Heart left ventricle (tissue), 16 donors: Measurements from ENCODE around the gene CS. TPM values are rescaled to one million over a fixed set of nuclear protein-coding genes. Genes with fewer than 3 reads are reported as not detected.

Source experiments
- ATAC-seq, 4 donors: fragments of 200-7000 bp; cut with Tn5 transposase; one replicate each; pipeline ENCODE4 v1.9.1; 2020 to 2022; ENCODE audit warnings: moderate library complexity in 4 of 4, mild to moderate bottlenecking in 3 of 4, moderate number of reproducible peaks in 1 of 4
- DNase-seq, 5 donors: peaks; one replicate each; pipeline ENCODE4 v3.0.0-alpha.2; 2020
- H3K27ac ChIP-seq, 12 donors: fragments of 200-600 bp; sonication (generic) in 4 of 12; one replicate each; pipeline versions ENCODE4 v1.5.0 to v1.8.0; 2016 to 2022; ENCODE audit warnings: mild to moderate bottlenecking in 2 of 12
- H3K27me3 ChIP-seq, 9 donors: fragments of 200-600 bp; sonication (generic) in 2 of 9; one replicate each; pipeline versions ENCODE4 v1.5.1 to v1.8.0; 2016 to 2022; ENCODE audit warnings: mild to moderate bottlenecking in 3 of 9
- H3K36me3 ChIP-seq, 9 donors: fragments of 200-600 bp; sonication (generic) in 2 of 9; one replicate each; pipeline versions ENCODE4 v1.5.0 to v1.8.0; 2018 to 2022; ENCODE audit warnings: mild to moderate bottlenecking in 2 of 9
- H3K4me1 ChIP-seq, 12 donors: fragments of 200-600 bp; sonication (generic) in 4 of 12; one replicate each; pipeline versions ENCODE4 v1.5.0 to v1.8.0; 2016 to 2022; ENCODE audit warnings: mild to moderate bottlenecking in 3 of 12
- H3K4me3 ChIP-seq, 12 donors: fragments of 200-600 bp; sonication (generic) in 4 of 12; one replicate each; pipeline versions ENCODE4 v1.5.0 to v1.8.0; 2017 to 2022; ENCODE audit warnings: mild to moderate bottlenecking in 9 of 12, moderate library complexity in 4 of 12
- H3K9me3 ChIP-seq, 12 donors: fragments of 200-600 bp; sonication (generic) in 4 of 12; one replicate each; pipeline versions ENCODE4 v1.5.0 to v1.8.0; 2016 to 2022; ENCODE audit warnings: mild to moderate bottlenecking in 1 of 12
- CTCF ChIP-seq, 12 donors: fragments of 200-600 bp; sonication (generic) in 4 of 12; IDR thresholded peaks; one replicate each; pipeline versions ENCODE4 v1.5.0 to v1.8.0; 2018 to 2022; ENCODE audit warnings: antibody characterized with exemption in 12 of 12, mild to moderate bottlenecking in 5 of 12
- POLR2A ChIP-seq, 2 donors: fragments of 450-650 bp; IDR thresholded peaks; one replicate each; pipeline ENCODE4 v1.6.1; 2017; ENCODE audit warnings: antibody characterized with exemption in 2 of 2, mild to moderate bottlenecking in 2 of 2, moderate library complexity in 2 of 2
- WGBS, 4 donors: extraction: QIAGEN DNeasy Blood & Tissue Kit in 2 of 4; methylation state at CpG; one replicate each; pipeline versions ENCODE4 v1.1.5 to v1.1.7; 2013 to 2018; 5-methylcytosine and 5-hydroxymethylcytosine counted together
- intact Hi-C, 10 donors: fragments of 100-400 bp; cut with DNase I; formaldehyde crosslinking; loops; one replicate each; pipeline versions ENCODE4 v1.11.1 to v1.14.2; 2022
- polyA plus RNA-seq, 2 donors: library from polyadenylated mRNA; stranded (reverse); fragments of 200-250 nt; gene quantifications; one replicate each; pipeline ENCODE4 v1.2.3, GENCODE V29; 2013
- total RNA-seq, 9 donors: library from RNA; depleted of rRNA in 2 of 9; stranded (reverse); fragments of >200 nt in 2 of 9; fragmentation: NEBNext Ultra II Directional in 3 of 9; extraction: Animal tissue kit (Norgen Biotek cat#: 25700) in 3 of 9; gene quantifications; one replicate each; pipeline versions ENCODE4 v1.1.0 to v1.2.4, GENCODE V29; 2016 to 2023
- donor health status: ischemic (EF 13 %, LVEDD 7.1; RV severe dilation, severe dysfunction).
- donor health status: healthy with polysubstance abuse.
- donor health status: DM: no; HTN: yes; CAD: no.
- donor health status: DM: no; HTN: no; CAD: no.
- donor health status: ischemic (EF 25% LVEDD 6.9; RV normal size, moderate dysfunction).
- donor health status: ischemic (EF 25% LVEDD 5.7; RV mildly dilated, moderate dysfunction).
- donor health status: healthy.
- donor health status: DM: yes; HTN: yes; CAD: no.
- donor health status: ischemic (EF 35%, LVEDD 5.7; RV mildly dilated, moderate dysfunction).
- donor health status: nonischemic (EF 11% LVEDD 7.7; RV severe dilation, severe dysfunction).
- donor health status: DM: yes; HTN: yes; CAD: no.
- donor health status: PGD.
- donor health status: ischemic (EF 29% LVEDD 5.4; RV normal size, mild dysfunction).
- donor health status: nonischemic (EF 23%, LVEDD 6.1; RV moderate dilation, normal function).

Gene CS
- total and polyA plus RNA-seq, 11 donors: 165 to 866 (median 572) TPM

- intact Hi-C loops: no loop called here
- H3K27me3 ChIP-seq: no peaks in the 10 kb centered on the region
- peaks cover 0 to 12% (median 6%) of the 10 kb centered on the region in 12 donors for H3K4me1 ChIP-seq
- H3K36me3 ChIP-seq: peaks cover 4 to 100% (median 100%) of the 10 kb centered on the region in 9 donors
- no peak overlapping the region for H3K4me3 ChIP-seq
- DNase-seq: peak in 2 of 5 donors; percentile 15 to 48
- no peaks in the 10 kb centered on the region for H3K9me3 ChIP-seq
- H3K27ac ChIP-seq: no peak overlapping the region
- TF ChIP-seq CTCF (IDR thresholded peaks at IDR 0.05) (no peak), POLR2A (IDR thresholded peaks at IDR 0.05) (no peak)
- WGBS, 4 donors: 91 to 96% (median 92%) methylated on average over 4 to 8 of the region's 8 CpGs
- ATAC-seq: no peak
These were observed 51.4 kb downstream of the CS start for GRCh38 chr12:56248711-56249110.

- Histone ChIP-seq H3K4me1 (peaks cover 0 to 14% (median 6%) of the 10 kb centered on the region in 12 donors), H3K27me3 (no peaks in the 10 kb centered on the region), H3K9me3 (no peaks in the 10 kb centered on the region), H3K27ac (no peak overlapping the region), H3K4me3 (no peak overlapping the region), H3K36me3 (peaks cover 4 to 100% (median 100%) of the 10 kb centered on the region in 9 donors)
- intact Hi-C loops: no loop called here
- DNase-seq: peak in 1 of 5 donors; percentile 43
- TF ChIP-seq CTCF (IDR thresholded peaks at IDR 0.05) (no peak), POLR2A (IDR thresholded peaks at IDR 0.05) (no peak)
- WGBS, 4 donors: 89 to 95% (median 94%) methylated on average over 9 to 16 of the region's 16 CpGs
- ATAC-seq: no peak
These were observed 52.2 kb downstream of the CS start for GRCh38 chr12:56247923-56248322.

GRCh38 chr12:56244494-56244893 lies 55.6 kb downstream of the CS start:
- H3K4me3 ChIP-seq: no peak overlapping the region
- H3K27me3 ChIP-seq: no peaks in the 10 kb centered on the region
- TF ChIP-seq CTCF (IDR thresholded peaks at IDR 0.05): no peak
- TF ChIP-seq POLR2A (IDR thresholded peaks at IDR 0.05): no peak
- intact Hi-C loops: no loop called here
- H3K27ac ChIP-seq: peak overlapping the region in 1 of 12 donors; percentile 42
- H3K36me3 ChIP-seq: peaks cover 0 to 100% (median 98%) of the 10 kb centered on the region in 9 donors
- DNase-seq: peak in 1 of 5 donors; percentile 40
- H3K4me1 ChIP-seq: peaks cover 0 to 14% (median 6%) of the 10 kb centered on the region in 12 donors
- no peak for ATAC-seq
- H3K9me3 ChIP-seq: no peaks in the 10 kb centered on the region
- 85 to 90% (median 89%) methylated on average over 14 of the region's 14 CpGs for whole genome bisulfite sequencing, 4 donors

GRCh38 chr12:56243731-56244181 lies 56.4 kb downstream of the CS start:
- TF ChIP-seq POLR2A (IDR thresholded peaks at IDR 0.05): no peak
- peaks cover 0 to 99% (median 94%) of the 10 kb centered on the region in 9 donors for H3K36me3 ChIP-seq
- H3K4me1 ChIP-seq: peaks cover 0 to 14% (median 6%) of the 10 kb centered on the region in 12 donors
- no peaks in the 10 kb centered on the region for H3K9me3 ChIP-seq
- peak overlapping the region in 1 of 12 donors; percentile 42 for H3K27ac ChIP-seq
- DNase-seq (peak in 1 of 5 donors; percentile 37), ATAC-seq (peak; percentile 25 to 66 (median 60))
- H3K27me3 ChIP-seq: no peaks in the 10 kb centered on the region
- WGBS, 4 donors: 44 to 76% (median 64%) methylated on average over 2 to 3 of the region's 3 CpGs
- intact Hi-C loops: no loop called here
- no peak overlapping the region for H3K4me3 ChIP-seq

- no peak for ATAC-seq
- H3K36me3 ChIP-seq: peaks cover 0 to 95% (median 87%) of the 10 kb centered on the region in 9 donors
- H3K4me1 ChIP-seq: peaks cover 0 to 14% (median 6%) of the 10 kb centered on the region in 12 donors
- TF ChIP-seq POLR2A (IDR thresholded peaks at IDR 0.05) (no peak), CTCF (IDR thresholded peaks at IDR 0.05) (no peak)
- H3K4me3 ChIP-seq: no peak overlapping the region
- WGBS, 4 donors: 91 to 95% (median 94%) methylated on average over 12 to 13 of the region's 13 CpGs
- no peaks in the 10 kb centered on the region for H3K9me3 ChIP-seq
- H3K27me3 ChIP-seq: no peaks in the 10 kb centered on the region
- H3K27ac ChIP-seq: no peak overlapping the region
- intact Hi-C loops: no loop called here
- peak in 1 of 5 donors; percentile 40 for DNase-seq
These were observed 57.1 kb downstream of the CS start for GRCh38 chr12:56242986-56243385.
